HepG2 (cell line): ENCODE measurements around the gene DMXL2. TPM values are rescaled to one million over a fixed set of nuclear protein-coding genes. Genes with fewer than 3 reads are reported as not detected.

Experiments used
- ATAC-seq: fragments of 200-7000 bp; cut with Tn5 transposase; 3 replicates; pipeline ENCODE4 v1.9.1; 2020; ENCODE audit warnings: mild to moderate bottlenecking, moderate library complexity
- BruUV-seq: library from RNA; stranded (reverse); fragments of 400-500 nt; replicated peaks from 2 replicates; lab custom pipeline; 2021; lab: Mats Ljungman, UMichigan
- CTCF ChIA-PET: fragments of 300-600 bp; formaldehyde crosslinking; extraction: SDS; loops from one replicate; lab custom pipeline; 2021; ENCODE audit warnings: low total read pairs, inconsistent platforms, low intra/inter-chr PET ratio; lab: Yijun Ruan, JAX
- POLR2A ChIA-PET: fragments of 350-600 bp; sonication (Branson Sonifier 250); formaldehyde crosslinking; loops from one replicate; lab custom pipeline; 2020; ENCODE audit warnings: antibody characterized with exemption, inconsistent platforms; lab: Yijun Ruan, JAX
- DNase-seq: peaks from one replicate; pipeline ENCODE4 v3.0.0-alpha.2; 2015; ENCODE audit warnings: low spot score
- FAIRE-seq: peaks from 3 replicates; lab custom pipeline; 2011; peaks lifted over from hg19 to GRCh38; lab: Jason Lieb, UNC
- H2AFZ ChIP-seq: one replicate; pipeline ENCODE4 v1.6.1; 2011; ENCODE audit warnings: low read length, inconsistent platforms
- H3K27ac ChIP-seq: fragments of 300-600 bp; 3 replicates; pipeline ENCODE4 v1.8.0; 2011; ENCODE audit warnings: mixed run types, mild to moderate bottlenecking, mixed read lengths, low read length, inconsistent platforms; ENCODE audit not compliant: insufficient read depth; ENCODE audit errors: extremely low read length
- H3K27me3 ChIP-seq, 2 experiments: fragments of 200-600 bp in 1 of 2; 2 replicates in 1 of 2; 3 replicates in 1 of 2; pipeline versions ENCODE4 v1.6.0 to v1.8.0; 2011; ENCODE audit warnings: low read length in 2 of 2, mild to moderate bottlenecking in 2 of 2, moderate library complexity in 2 of 2, inconsistent platforms in 1 of 2; ENCODE audit not compliant: insufficient read depth in 2 of 2, control insufficient read depth in 1 of 2
- H3K36me3 ChIP-seq, 2 experiments: fragments of 200-600 bp in 1 of 2; replicated peaks in 1 of 2; 2 replicates in 1 of 2; 3 replicates in 1 of 2; pipeline versions ENCODE4 v1.5.1 to v1.8.0; 2011; ENCODE audit warnings: low read length in 2 of 2, inconsistent platforms in 1 of 2; ENCODE audit not compliant: insufficient read depth in 2 of 2, control insufficient read depth in 1 of 2
- H3K4me1 ChIP-seq: 2 replicates; pipeline ENCODE4 v1.5.1; 2012; ENCODE audit warnings: low read length, inconsistent platforms; ENCODE audit not compliant: insufficient read depth
- H3K4me2 ChIP-seq: 2 replicates; pipeline ENCODE4 v1.6.0; 2011; ENCODE audit warnings: low read depth, low read length, inconsistent platforms
- H3K4me3 ChIP-seq, 3 experiments: fragments of 200-600 bp in 1 of 3; sonication (generic), shearing (Covaris generic) in 1 of 3; replicated peaks in 1 of 3; 2 replicates each; pipeline ENCODE4 v1.5.1; 2011 to 2016; ENCODE audit warnings: low read length in 3 of 3, inconsistent platforms in 2 of 3, low read depth in 2 of 3, mild to moderate bottlenecking in 2 of 3, control low read depth in 1 of 3, mixed read lengths in 1 of 3; ENCODE audit not compliant: insufficient read depth in 1 of 3
- H3K79me2 ChIP-seq: one replicate; pipeline ENCODE4 v1.6.1; 2011; ENCODE audit warnings: low read length, inconsistent platforms; ENCODE audit not compliant: insufficient read depth
- H3K9ac ChIP-seq: 2 replicates; pipeline ENCODE4 v1.6.0; 2011; ENCODE audit warnings: mild to moderate bottlenecking, low read depth, low read length, inconsistent platforms; ENCODE audit not compliant: insufficient read depth
- H3K9me3 ChIP-seq: 2 replicates; pipeline ENCODE4 v1.5.1; 2012; ENCODE audit warnings: mild to moderate bottlenecking, low read length
- H4K20me1 ChIP-seq: 2 replicates; pipeline ENCODE4 v1.6.0; 2011; ENCODE audit warnings: inconsistent platforms, mild to moderate bottlenecking, low read length, moderate library complexity; ENCODE audit not compliant: insufficient read depth
- MBD4 ChIP-seq: IDR thresholded peaks from 2 replicates; pipeline ENCODE4 v1.6.1; 2012; ENCODE audit warnings: low read length, inconsistent platforms, borderline replicate concordance
- NBN ChIP-seq: fragments of 450-650 bp; conservative IDR thresholded peaks from 2 replicates; pipeline ENCODE4 v1.6.1; 2017
- ZNF329 ChIP-seq: sonication (generic); formaldehyde crosslinking; IDR thresholded peaks from 2 replicates; pipeline ENCODE4 v1.9.0; 2021; ENCODE audit warnings: low read depth, mild to moderate bottlenecking, missing genetic modification reagents
- ZNF644 ChIP-seq: IDR thresholded peaks from 2 replicates; pipeline ENCODE4 v1.6.1; 2016; ENCODE audit warnings: low read depth
- ZSCAN9 ChIP-seq: IDR thresholded peaks from 2 replicates; pipeline ENCODE4 v1.6.1; 2016; ENCODE audit warnings: borderline replicate concordance
- WGBS: methylation state at CpG from one replicate; pipeline ENCODE4 v1.1.6; 2017; ENCODE audit warnings: low lambda C conversion rate; 5-methylcytosine and 5-hydroxymethylcytosine counted together
- in situ Hi-C: cut with HindIII; loops from 2 replicates; pipeline ENCODE4 v1.10.0; 2017; ENCODE audit warnings: low pct_unique_long_range_greater_than_20kb; ENCODE audit not compliant: extremely low pct_ligation_motif_present
- intact Hi-C: fragments of 100-400 bp; cut with micrococcal nuclease; formaldehyde crosslinking; loops from one replicate; pipeline ENCODE4 v1.10.0; 2022; ENCODE audit not compliant: unreplicated experiment
- polyA plus RNA-seq, 8 experiments: library from polyadenylated mRNA; depleted of rRNA in 3 of 8; stranded (reverse) in 7 of 8; unstranded in 1 of 8; fragments of >200 nt; fragmentation: Illumina TruSeq in 4 of 8; extraction: Trizol in 4 of 8; gene quantifications; 2 replicates each; pipeline versions ENCODE4 v1.2.1 to v1.2.3, GENCODE V29; 2011 to 2016; ENCODE audit warnings: low read depth in 4 of 8, missing spikeins in 1 of 8, mixed read lengths in 1 of 8; ENCODE audit not compliant: insufficient read depth in 1 of 8
- total RNA-seq, 5 experiments: library from RNA; depleted of rRNA; stranded (reverse); fragments of >200 nt; fragmentation: Illumina TruSeq; extraction: Trizol; gene quantifications; 2 replicates each; pipeline ENCODE4 v1.2.3, GENCODE V29; 2016; ENCODE audit warnings: low read depth in 1 of 5
- TF ChIP-seq, protein P1 (sequence below): sonication (generic); formaldehyde crosslinking; conservative IDR thresholded peaks from 2 replicates; pipeline ENCODE4 v1.4.0; 2020; ENCODE audit warnings: mild to moderate bottlenecking, missing genetic modification reagents, moderate library complexity
- TF ChIP-seq, protein P2 (sequence below): sonication (generic); formaldehyde crosslinking; IDR thresholded peaks from 2 replicates; pipeline ENCODE4 v1.4.0; 2020; ENCODE audit warnings: missing genetic modification reagents, borderline replicate concordance
- TF ChIP-seq, protein P3 (sequence below): IDR thresholded peaks from 2 replicates; pipeline ENCODE4 v1.6.1; 2016; ENCODE audit warnings: mild to moderate bottlenecking

Gene DMXL2
- total and polyA plus RNA-seq, 2 of the 13 experiments (the other 11 are each of a cell fraction or from before 2014, with no cell fraction given), result 11.6 to 15.3 TPM

DNA sequence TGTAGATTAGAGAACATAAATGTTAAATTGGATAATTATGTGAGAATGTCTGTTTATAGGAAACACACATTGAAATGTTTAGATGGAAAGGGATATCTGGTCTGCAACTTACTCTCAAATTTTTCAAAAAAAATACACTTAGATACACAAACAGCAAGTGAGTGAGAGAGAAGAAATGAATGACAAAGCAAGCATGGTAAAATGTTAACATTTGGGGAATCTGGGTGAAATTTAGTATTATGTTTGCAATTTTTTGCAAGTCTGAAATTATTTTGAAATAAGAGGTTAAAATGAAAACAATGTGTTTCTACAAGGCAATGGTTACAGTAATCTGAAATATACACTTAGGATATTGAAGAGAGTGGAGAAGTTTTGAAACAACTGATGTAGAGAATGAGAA lies 146.8 kb downstream of the DMXL2 start:
- Histone ChIP-seq H4K20me1 (no peaks in the 10 kb centered on the region), H3K9me3 (no peaks in the 10 kb centered on the region), H3K4me1 (peaks cover 5% of the 10 kb centered on the region), H3K79me2 (no peaks in the 10 kb centered on the region), H3K9ac (no peak overlapping the region), H2AFZ (no peak overlapping the region), H3K4me3 (no peak overlapping the region), H3K27ac (no peak overlapping the region), H3K4me2 (no peak overlapping the region)
- DNase-seq (no peak), ATAC-seq (no peak), FAIRE-seq (no peak)
- in situ Hi-C loops, result no loop called here
- no TSS peak for BruUV-seq
- intact Hi-C loops, result no loop called here
- CTCF ChIA-PET, result no interaction called here
- TF ChIP-seq ZNF329 (CRISPR knock-in tag), result no peak
- no peak for TF ChIP-seq MBD4
- no peak for TF ChIP-seq ZSCAN9 (CRISPR knock-in tag)
- TF ChIP-seq NBN, result no peak
- TF ChIP-seq, all 625 proteins: peak for 0
- Histone ChIP-seq H3K36me3 (0 out of 5 replicates have a peak, but pooled peaks cover 0 to 4% of the 10 kb centered on the region in 2 experiments), H3K27me3 (no peaks in the 10 kb centered on the region)
- POLR2A ChIA-PET, result no interaction called here

DNA sequence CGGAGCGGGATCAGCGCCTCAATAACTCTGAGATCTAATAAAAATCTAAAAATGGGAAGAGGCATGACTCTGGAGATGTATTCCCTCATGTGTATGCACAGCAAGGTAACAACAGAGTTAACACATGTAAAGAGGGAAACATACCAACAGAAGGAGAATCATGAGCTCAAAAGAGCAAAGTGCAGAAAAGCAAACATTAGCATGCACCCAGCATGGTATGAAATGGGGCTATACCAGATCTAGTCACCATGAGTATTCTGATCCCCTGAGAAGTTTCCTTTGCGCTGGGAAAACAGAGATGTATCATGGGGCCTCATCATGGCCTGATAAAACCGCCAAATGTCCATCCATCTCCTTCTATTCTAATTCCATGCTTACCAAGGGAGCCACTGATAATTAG lies 152.1 kb downstream of the DMXL2 start:
- intact Hi-C loops, result no loop called here
- WGBS, result 93% methylated on average over 5 of the region's 5 CpGs
- ATAC-seq, result peak; percentile 98
- TF ChIP-seq, protein P1, sequence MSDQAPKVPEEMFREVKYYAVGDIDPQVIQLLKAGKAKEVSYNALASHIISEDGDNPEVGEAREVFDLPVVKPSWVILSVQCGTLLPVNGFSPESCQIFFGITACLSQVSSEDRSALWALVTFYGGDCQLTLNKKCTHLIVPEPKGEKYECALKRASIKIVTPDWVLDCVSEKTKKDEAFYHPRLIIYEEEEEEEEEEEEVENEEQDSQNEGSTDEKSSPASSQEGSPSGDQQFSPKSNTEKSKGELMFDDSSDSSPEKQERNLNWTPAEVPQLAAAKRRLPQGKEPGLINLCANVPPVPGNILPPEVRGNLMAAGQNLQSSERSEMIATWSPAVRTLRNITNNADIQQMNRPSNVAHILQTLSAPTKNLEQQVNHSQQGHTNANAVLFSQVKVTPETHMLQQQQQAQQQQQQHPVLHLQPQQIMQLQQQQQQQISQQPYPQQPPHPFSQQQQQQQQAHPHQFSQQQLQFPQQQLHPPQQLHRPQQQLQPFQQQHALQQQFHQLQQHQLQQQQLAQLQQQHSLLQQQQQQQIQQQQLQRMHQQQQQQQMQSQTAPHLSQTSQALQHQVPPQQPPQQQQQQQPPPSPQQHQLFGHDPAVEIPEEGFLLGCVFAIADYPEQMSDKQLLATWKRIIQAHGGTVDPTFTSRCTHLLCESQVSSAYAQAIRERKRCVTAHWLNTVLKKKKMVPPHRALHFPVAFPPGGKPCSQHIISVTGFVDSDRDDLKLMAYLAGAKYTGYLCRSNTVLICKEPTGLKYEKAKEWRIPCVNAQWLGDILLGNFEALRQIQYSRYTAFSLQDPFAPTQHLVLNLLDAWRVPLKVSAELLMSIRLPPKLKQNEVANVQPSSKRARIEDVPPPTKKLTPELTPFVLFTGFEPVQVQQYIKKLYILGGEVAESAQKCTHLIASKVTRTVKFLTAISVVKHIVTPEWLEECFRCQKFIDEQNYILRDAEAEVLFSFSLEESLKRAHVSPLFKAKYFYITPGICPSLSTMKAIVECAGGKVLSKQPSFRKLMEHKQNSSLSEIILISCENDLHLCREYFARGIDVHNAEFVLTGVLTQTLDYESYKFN (CRISPR knock-in tag), result peak; percentile 53
- TF ChIP-seq, protein P2, sequence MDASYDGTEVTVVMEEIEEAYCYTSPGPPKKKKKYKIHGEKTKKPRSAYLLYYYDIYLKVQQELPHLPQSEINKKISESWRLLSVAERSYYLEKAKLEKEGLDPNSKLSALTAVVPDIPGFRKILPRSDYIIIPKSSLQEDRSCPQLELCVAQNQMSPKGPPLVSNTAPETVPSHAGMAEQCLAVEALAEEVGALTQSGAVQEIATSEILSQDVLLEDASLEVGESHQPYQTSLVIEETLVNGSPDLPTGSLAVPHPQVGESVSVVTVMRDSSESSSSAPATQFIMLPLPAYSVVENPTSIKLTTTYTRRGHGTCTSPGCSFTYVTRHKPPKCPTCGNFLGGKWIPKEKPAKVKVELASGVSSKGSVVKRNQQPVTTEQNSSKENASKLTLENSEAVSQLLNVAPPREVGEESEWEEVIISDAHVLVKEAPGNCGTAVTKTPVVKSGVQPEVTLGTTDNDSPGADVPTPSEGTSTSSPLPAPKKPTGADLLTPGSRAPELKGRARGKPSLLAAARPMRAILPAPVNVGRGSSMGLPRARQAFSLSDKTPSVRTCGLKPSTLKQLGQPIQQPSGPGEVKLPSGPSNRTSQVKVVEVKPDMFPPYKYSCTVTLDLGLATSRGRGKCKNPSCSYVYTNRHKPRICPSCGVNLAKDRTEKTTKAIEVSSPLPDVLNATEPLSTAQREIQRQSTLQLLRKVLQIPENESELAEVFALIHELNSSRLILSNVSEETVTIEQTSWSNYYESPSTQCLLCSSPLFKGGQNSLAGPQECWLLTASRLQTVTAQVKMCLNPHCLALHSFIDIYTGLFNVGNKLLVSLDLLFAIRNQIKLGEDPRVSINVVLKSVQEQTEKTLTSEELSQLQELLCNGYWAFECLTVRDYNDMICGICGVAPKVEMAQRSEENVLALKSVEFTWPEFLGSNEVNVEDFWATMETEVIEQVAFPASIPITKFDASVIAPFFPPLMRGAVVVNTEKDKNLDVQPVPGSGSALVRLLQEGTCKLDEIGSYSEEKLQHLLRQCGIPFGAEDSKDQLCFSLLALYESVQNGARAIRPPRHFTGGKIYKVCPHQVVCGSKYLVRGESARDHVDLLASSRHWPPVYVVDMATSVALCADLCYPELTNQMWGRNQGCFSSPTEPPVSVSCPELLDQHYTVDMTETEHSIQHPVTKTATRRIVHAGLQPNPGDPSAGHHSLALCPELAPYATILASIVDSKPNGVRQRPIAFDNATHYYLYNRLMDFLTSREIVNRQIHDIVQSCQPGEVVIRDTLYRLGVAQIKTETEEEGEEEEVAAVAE, result 0 out of 2 replicates have a peak, but pooled peaks have one; percentile 31
- TF ChIP-seq, protein P3, sequence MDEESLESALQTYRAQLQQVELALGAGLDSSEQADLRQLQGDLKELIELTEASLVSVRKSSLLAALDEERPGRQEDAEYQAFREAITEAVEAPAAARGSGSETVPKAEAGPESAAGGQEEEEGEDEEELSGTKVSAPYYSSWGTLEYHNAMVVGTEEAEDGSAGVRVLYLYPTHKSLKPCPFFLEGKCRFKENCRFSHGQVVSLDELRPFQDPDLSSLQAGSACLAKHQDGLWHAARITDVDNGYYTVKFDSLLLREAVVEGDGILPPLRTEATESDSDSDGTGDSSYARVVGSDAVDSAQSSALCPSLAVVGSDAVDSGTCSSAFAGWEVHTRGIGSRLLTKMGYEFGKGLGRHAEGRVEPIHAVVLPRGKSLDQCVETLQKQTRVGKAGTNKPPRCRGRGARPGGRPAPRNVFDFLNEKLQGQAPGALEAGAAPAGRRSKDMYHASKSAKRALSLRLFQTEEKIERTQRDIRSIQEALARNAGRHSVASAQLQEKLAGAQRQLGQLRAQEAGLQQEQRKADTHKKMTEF (CRISPR knock-in tag), result peak; percentile 41; the same call in 1 of the 2 replicates
- TF ChIP-seq ZNF644 (CRISPR knock-in tag), result 0 out of 2 replicates have a peak, but pooled peaks have one; percentile 72

More for the DNA sequence above, 152.1 kb downstream of the DMXL2 start:
- no peaks in the 10 kb centered on the region for H3K79me2 ChIP-seq
- BruUV-seq, result no TSS peak
- no peak overlapping the region for H3K4me3 ChIP-seq
- CTCF ChIA-PET, result no interaction called here
- H3K4me1 ChIP-seq, result peaks cover 17% of the 10 kb centered on the region
- H3K27ac ChIP-seq, result peak overlapping the region; percentile 61
- H2AFZ ChIP-seq, result no peak overlapping the region
- DNase-seq (peak; percentile 63), FAIRE-seq (peak; percentile 34)
- no peaks in the 10 kb centered on the region for H4K20me1 ChIP-seq
- in situ Hi-C loops, result no loop called here
- H3K27me3 ChIP-seq, result no peaks in the 10 kb centered on the region
- no peaks in the 10 kb centered on the region for H3K9me3 ChIP-seq
- H3K9ac ChIP-seq, result no peak overlapping the region
- POLR2A ChIA-PET, result no interaction called here
- peak overlapping the region; percentile 30; the same call in 1 of the 2 replicates for H3K4me2 ChIP-seq
- H3K36me3 ChIP-seq, result no peaks in the 10 kb centered on the region
